Keratinocyte (primary cell): Measurements from ENCODE around the gene TSTD1.

Experiments used
- CTCF ChIP-seq, 3 experiments: IDR thresholded peaks in 1 of 3; conservative IDR thresholded peaks in 1 of 3; optimal IDR thresholded peaks in 1 of 3; 2 replicates in 2 of 3; 3 replicates in 1 of 3; pipeline versions ENCODE3 to v1.5.1; 2011; ENCODE audit warnings: low read length in 3 of 3, mild to moderate bottlenecking in 3 of 3, moderate library complexity in 2 of 3, control low read depth in 1 of 3, inconsistent platforms in 1 of 3; ENCODE audit not compliant: insufficient read depth in 2 of 3; ENCODE audit errors: extremely low read depth in 1 of 3
- EZH2 ChIP-seq: IDR thresholded peaks from one replicate; pipeline ENCODE4 v1.6.1; 2012; ENCODE audit warnings: inconsistent platforms, mild to moderate bottlenecking, low read length, moderate library complexity

GRCh38 chr1:161081519-161081918 lies 42.8 kb upstream of the TSTD1 start:
- TF ChIP-seq CTCF (optimal IDR thresholded peaks at IDR 0.05 in 1 of 3, IDR thresholded peaks at IDR 0.05 in 1 of 3, conservative IDR thresholded peaks at IDR 0.05 in 1 of 3; ENCODE audit: extremely low read depth in 1 of 3, insufficient read depth in 2 of 3, low read length in 3 of 3) (no peak), EZH2 (no peak)
